ENCODE data around the gene ADGRL4. TPM values are rescaled to one million over a fixed set of nuclear protein-coding genes. Genes with fewer than 3 reads are reported as not detected.
"Not testable (repeated sequence)": the region's sequence is repeated elsewhere in the genome, so short reads cannot be mapped to it uniquely, and the experiment has no call there.

ADGRL4 gene
- total RNA-seq, 1 experiment from 2014 or later, result 0.63 TPM

GRCh38 chr1:78872801-78873200, 133.7 kb downstream of the ADGRL4 start:
- not testable (repeated sequence) for H4K5ac ChIP-seq (ENCODE audit: insufficient read length, low read depth, low read length); H2AK5ac ChIP-seq (ENCODE audit: insufficient read length, low read length); H3K4me3 Mint-ChIP-seq; H3K9me3 ChIP-seq (ENCODE audit: control insufficient read depth, low read depth, low read length); H3K18ac ChIP-seq (ENCODE audit: insufficient read length, low read depth, low read length); DNase-seq; H2BK20ac ChIP-seq (ENCODE audit: low read depth, low read length, poor library complexity, severe bottlenecking); H3K4ac ChIP-seq (ENCODE audit: low read depth, low read length); H4K20me1 ChIP-seq (ENCODE audit: control insufficient read depth, insufficient read depth, insufficient read length); H3K79me2 ChIP-seq (ENCODE audit: insufficient read depth, low read length); H2BK5ac ChIP-seq (ENCODE audit: insufficient read length, low read length); H3K4me2 ChIP-seq (ENCODE audit: insufficient read depth, insufficient read length, low read length); H3K79me1 ChIP-seq (ENCODE audit: insufficient read depth, low read depth, low read length, poor library complexity, severe bottlenecking); H2BK12ac ChIP-seq (ENCODE audit: insufficient read length, low read depth, low read length); H3K27me3 ChIP-seq (ENCODE audit: insufficient read depth, low read length); H3K27me3 Mint-ChIP-seq (ENCODE audit: low read depth); H2BK15ac ChIP-seq (ENCODE audit: low read depth, low read length); H3K27ac ChIP-seq (ENCODE audit: insufficient read length, low read depth, low read length); H4K91ac ChIP-seq (ENCODE audit: insufficient read length, low read depth, low read length); H3T11ph ChIP-seq (ENCODE audit: low read length); H2BK120ac ChIP-seq (ENCODE audit: low read depth, low read length, poor library complexity, severe bottlenecking); H3K56ac ChIP-seq (ENCODE audit: insufficient read length, low read depth, low read length); H3K23me2 ChIP-seq (ENCODE audit: insufficient read length, low read depth, low read length, poor library complexity, severe bottlenecking); H4K8ac ChIP-seq (replicated peaks; ENCODE audit: insufficient read length, low read depth, low read length); H3K23ac ChIP-seq (ENCODE audit: insufficient read length, low read depth, low read length); H2AFZ ChIP-seq (ENCODE audit: low read length); H3K4me1 ChIP-seq (ENCODE audit: insufficient read depth, low read length); H3K14ac ChIP-seq (ENCODE audit: insufficient read depth, low read length); H3K9ac ChIP-seq (ENCODE audit: extremely low read depth, insufficient read length, low read length)
- peaks cover 7 to 15% of the 10 kb centered on the region in 2 experiments for H3K4me1 Mint-ChIP-seq
- H3K9me3 Mint-ChIP-seq, result peaks cover 35 to 37% of the 10 kb centered on the region in 2 experiments
- peak overlapping the region in 1 of 3 experiments; percentile 35; a peak in 1 of 7 replicates for H3K27ac Mint-ChIP-seq
- WGBS (ENCODE audit: extremely low coverage, insufficient read length, low lambda C conversion rate), result no CpG with 5 or more reads among the region's 4 CpGs
- H3K36me3 Mint-ChIP-seq (ENCODE audit: insufficient read depth in 1 of 3, low read depth in 3 of 3), result peaks cover 21 to 42% (median 36%) of the 10 kb centered on the region in 3 experiments
